Neutrophil (primary cell): ENCODE data around the gene GPR137C.

Experiments
- H3K27ac ChIP-seq: fragments of 200-600 bp; sonication (generic); 2 replicates; pipeline ENCODE4 v1.5.1; 2016; ENCODE audit warnings: mild to moderate bottlenecking, moderate library complexity
- H3K27me3 ChIP-seq: fragments of 200-600 bp; sonication (generic); 2 replicates; pipeline ENCODE4 v1.6.0; 2016; ENCODE audit warnings: mild to moderate bottlenecking
- H3K36me3 ChIP-seq: fragments of 200-600 bp; sonication (generic); 2 replicates; pipeline ENCODE4 v1.5.1; 2017
- H3K4me1 ChIP-seq, 2 experiments: fragments of 200-600 bp in 1 of 2; sonication (generic) in 1 of 2; 1 replicate in 1 of 2; 2 replicates in 1 of 2; pipeline versions ENCODE4 v1.5.1 to v1.6.1; 2013 to 2016; ENCODE audit warnings: low read depth in 1 of 2, low read length in 1 of 2, mild to moderate bottlenecking in 1 of 2, moderate library complexity in 1 of 2; ENCODE audit not compliant: control insufficient read depth in 1 of 2, insufficient read depth in 1 of 2
- H3K4me3 ChIP-seq, 2 experiments: fragments of 200-600 bp in 1 of 2; sonication (generic) in 1 of 2; 1 replicate in 1 of 2; 2 replicates in 1 of 2; pipeline ENCODE4 v1.5.1; 2013 to 2016; ENCODE audit warnings: low read depth in 1 of 2, low read length in 1 of 2, mild to moderate bottlenecking in 1 of 2, moderate library complexity in 1 of 2
- H3K9me3 ChIP-seq: fragments of 200-600 bp; sonication (generic); 2 replicates; pipeline ENCODE4 v1.5.1; 2016
- CTCF ChIP-seq: fragments of 200-600 bp; sonication (generic); IDR thresholded peaks from 2 replicates; pipeline ENCODE4 v1.5.1; 2016; ENCODE audit warnings: antibody characterized with exemption

Gene GPR137C

GRCh38 chr14:52609445-52610044 lies 56.9 kb downstream of the GPR137C start:
- Histone ChIP-seq H3K27me3 (no peaks in the 10 kb centered on the region), H3K9me3 (no peaks in the 10 kb centered on the region), H3K4me1 (no peaks in the 10 kb centered on the region), H3K4me3 (no peak overlapping the region), H3K27ac (no peak overlapping the region), H3K36me3 (no peaks in the 10 kb centered on the region)
- TF ChIP-seq CTCF, result no peak

- H3K9me3 ChIP-seq, result no peaks in the 10 kb centered on the region
- no peaks in the 10 kb centered on the region for H3K36me3 ChIP-seq
- H3K4me3 ChIP-seq, result no peak overlapping the region
- H3K4me1 ChIP-seq, result no peaks in the 10 kb centered on the region
- H3K27me3 ChIP-seq, result no peaks in the 10 kb centered on the region
- H3K27ac ChIP-seq, result no peak overlapping the region
- TF ChIP-seq CTCF, result no peak
These were observed 57.6 kb downstream of the GPR137C start for GRCh38 chr14:52610187-52610586.

GRCh38 chr14:52618602-52619001 lies 66.0 kb downstream of the GPR137C start:
- Histone ChIP-seq H3K4me1 (no peaks in the 10 kb centered on the region), H3K27me3 (no peaks in the 10 kb centered on the region), H3K9me3 (no peaks in the 10 kb centered on the region), H3K4me3 (no peak overlapping the region), H3K27ac (no peak overlapping the region), H3K36me3 (no peaks in the 10 kb centered on the region)
- no peak for TF ChIP-seq CTCF

GRCh38 chr14:52619687-52620086 lies 67.1 kb downstream of the GPR137C start:
- H3K27me3 ChIP-seq, result no peaks in the 10 kb centered on the region
- H3K9me3 ChIP-seq, result no peaks in the 10 kb centered on the region
- H3K27ac ChIP-seq, result no peak overlapping the region
- no peaks in the 10 kb centered on the region for H3K4me1 ChIP-seq
- H3K36me3 ChIP-seq, result no peaks in the 10 kb centered on the region
- H3K4me3 ChIP-seq, result no peak overlapping the region
- TF ChIP-seq CTCF, result no peak

GRCh38 chr14:52640137-52640536 lies 87.5 kb downstream of the GPR137C start:
- TF ChIP-seq CTCF, result no peak
- Histone ChIP-seq H3K4me3 (no peak overlapping the region), H3K4me1 (no peaks in the 10 kb centered on the region), H3K27me3 (no peaks in the 10 kb centered on the region), H3K27ac (peak overlapping the region; percentile 20), H3K9me3 (no peaks in the 10 kb centered on the region), H3K36me3 (peaks cover 54% of the 10 kb centered on the region)

- Histone ChIP-seq H3K27me3 (no peaks in the 10 kb centered on the region), H3K4me1 (no peaks in the 10 kb centered on the region), H3K27ac (no peak overlapping the region), H3K9me3 (no peaks in the 10 kb centered on the region), H3K36me3 (peaks cover 69% of the 10 kb centered on the region), H3K4me3 (no peak overlapping the region)
- TF ChIP-seq CTCF, result no peak
These were observed 89.1 kb downstream of the GPR137C start for GRCh38 chr14:52641745-52642144.
